GM23338 (cell line): ENCODE results near the gene RGMB. TPM values are rescaled to one million over a fixed set of nuclear protein-coding genes. Genes with fewer than 3 reads are reported as not detected.

Source experiments
- ATAC-seq: fragments of 200-7000 bp; cut with Tn5 transposase; 3 replicates; pipeline ENCODE4 v1.9.1; 2020
- DNase-seq: peaks from one replicate; pipeline ENCODE4 v3.0.0-alpha.2; 2015; ENCODE audit warnings: low spot score
- H2AFZ ChIP-seq: fragments of 200-600 bp; sonication (generic); 2 replicates; pipeline ENCODE4 v1.8.0; 2016; ENCODE audit warnings: antibody characterized with exemption, mild to moderate bottlenecking, moderate library complexity
- H3F3A ChIP-seq: fragments of 200-600 bp; sonication (generic); replicated peaks from 2 replicates; pipeline ENCODE4 v1.8.0; 2017; ENCODE audit warnings: antibody characterized with exemption, mixed run types, low read depth
- H3K27ac ChIP-seq: fragments of 200-600 bp; sonication (generic); 2 replicates; pipeline ENCODE4 v1.6.1; 2016; ENCODE audit warnings: low read depth
- H3K27me3 ChIP-seq: fragments of 200-600 bp; sonication (generic); 2 replicates; pipeline ENCODE4 v1.8.0; 2016; ENCODE audit warnings: mild to moderate bottlenecking, mixed run types, moderate library complexity; ENCODE audit not compliant: insufficient read depth
- H3K36me3 ChIP-seq: fragments of 200-600 bp; sonication (generic); 2 replicates; pipeline ENCODE4 v1.8.0; 2016; ENCODE audit warnings: mild to moderate bottlenecking; ENCODE audit not compliant: insufficient read depth
- H3K4me1 ChIP-seq: fragments of 200-600 bp; sonication (generic); 2 replicates; pipeline ENCODE4 v1.8.0; 2016; ENCODE audit warnings: mild to moderate bottlenecking, moderate library complexity; ENCODE audit not compliant: insufficient read depth
- H3K4me2 ChIP-seq: fragments of 200-600 bp; sonication (generic); 2 replicates; pipeline ENCODE4 v1.7.1; 2017; ENCODE audit warnings: mixed run types
- H3K4me3 ChIP-seq: fragments of 200-600 bp; sonication (generic); 2 replicates; pipeline ENCODE4 v1.6.1; 2016; ENCODE audit warnings: mixed run types
- H3K79me2 ChIP-seq: fragments of 200-600 bp; sonication (generic); replicated peaks from 2 replicates; pipeline ENCODE4 v1.8.0; 2017; ENCODE audit warnings: mild to moderate bottlenecking; ENCODE audit not compliant: insufficient read depth
- H3K9me2 ChIP-seq: fragments of 200-600 bp; sonication (generic); 2 replicates; pipeline ENCODE4 v1.8.0; 2017; ENCODE audit not compliant: insufficient read depth
- H4K20me1 ChIP-seq: fragments of 200-600 bp; sonication (generic); replicated peaks from 2 replicates; pipeline ENCODE4 v1.8.0; 2017; ENCODE audit warnings: mild to moderate bottlenecking; ENCODE audit not compliant: insufficient read depth
- H3K27ac Mint-ChIP-seq: 2 replicates; pipeline ENCODE4 v1.8.0; 2020; ENCODE audit warnings: inconsistent platforms, mild to moderate bottlenecking, moderate library complexity, mixed read lengths
- H3K27me3 Mint-ChIP-seq: 3 replicates; pipeline ENCODE4 v1.8.0; 2022; ENCODE audit warnings: low read depth, mild to moderate bottlenecking, moderate library complexity, mixed read lengths, inconsistent platforms; ENCODE audit not compliant: insufficient read depth, poor library complexity
- H3K36me3 Mint-ChIP-seq: 3 replicates; pipeline ENCODE4 v1.8.0; 2021; ENCODE audit warnings: low read depth, mild to moderate bottlenecking, inconsistent platforms, moderate library complexity, mixed read lengths
- H3K4me1 Mint-ChIP-seq: 3 replicates; pipeline ENCODE4 v1.8.0; 2020; ENCODE audit warnings: mild to moderate bottlenecking, inconsistent platforms, mixed read lengths
- H3K4me3 Mint-ChIP-seq: 3 replicates; pipeline ENCODE4 v1.8.0; 2021; ENCODE audit warnings: moderate library complexity, mild to moderate bottlenecking, inconsistent platforms, mixed read lengths
- H3K9me3 Mint-ChIP-seq: 3 replicates; pipeline ENCODE4 v1.8.0; 2020; ENCODE audit warnings: moderate library complexity, mild to moderate bottlenecking, inconsistent platforms, mixed read lengths
- CREB1 ChIP-seq: fragments of 250-450 bp; sonication (Bioruptor Pico); IDR thresholded peaks from 2 replicates; pipeline ENCODE4 v1.5.0; 2020; ENCODE audit warnings: low read depth, mild to moderate bottlenecking, moderate library complexity
- CTCF ChIP-seq, 2 experiments: fragments of 200-600 bp in 1 of 2; sonication (generic) in 1 of 2; conservative IDR thresholded peaks; 2 replicates each; pipeline versions ENCODE4 v1.5.1 to v1.6.1; 2016 to 2017; ENCODE audit warnings: antibody characterized with exemption in 2 of 2, low read depth in 2 of 2, mild to moderate bottlenecking in 2 of 2, moderate library complexity in 1 of 2
- NANOG ChIP-seq: IDR thresholded peaks from 2 replicates; pipeline ENCODE4 v1.6.1; 2016; ENCODE audit warnings: antibody characterized with exemption, borderline replicate concordance
- POLR2AphosphoS5 ChIP-seq: IDR thresholded peaks from 2 replicates; pipeline ENCODE4 v1.6.1; 2016; ENCODE audit warnings: antibody characterized with exemption, low read depth
- ZNF114 ChIP-seq: fragments of 250-450 bp; sonication (Bioruptor Pico); IDR thresholded peaks from 2 replicates; pipeline ENCODE4 v1.5.0; 2020; ENCODE audit warnings: mild to moderate bottlenecking, moderate library complexity
- polyA plus RNA-seq: library from polyadenylated mRNA; unstranded; fragments of >200 nt; fragmentation: Nextera tagmentation; extraction: Ambion mirVana; gene quantifications from 2 replicates; pipeline ENCODE4 v1.2.1, GENCODE V29; 2016
- total RNA-seq: library from RNA; depleted of rRNA; stranded (reverse); fragments of >200 nt; shearing (Covaris generic); gene quantifications from 2 replicates; pipeline ENCODE4 v1.2.3, GENCODE V29; 2014

RGMB gene
- total and polyA plus RNA-seq, 2 experiments from 2014 or later: 21.7 to 34.3 TPM

- H4K20me1 ChIP-seq: peaks cover 22% of the 10 kb centered on the region
- H3K27me3 ChIP-seq: peaks cover 42% of the 10 kb centered on the region
- no peak overlapping the region for H2AFZ ChIP-seq
- H3K36me3 ChIP-seq: no peaks in the 10 kb centered on the region
- no peak overlapping the region for H3K27ac Mint-ChIP-seq
- DNase-seq (peak; percentile 91), ATAC-seq (no peak)
- peak overlapping the region; percentile 88 for H3K4me2 ChIP-seq
- H3K9me2 ChIP-seq: no peaks in the 10 kb centered on the region
- H3K27me3 Mint-ChIP-seq: peaks cover 47% of the 10 kb centered on the region
- peaks cover 28% of the 10 kb centered on the region for H3K4me1 ChIP-seq
- H3K4me1 Mint-ChIP-seq: peaks cover 47% of the 10 kb centered on the region
- peaks cover 12% of the 10 kb centered on the region; the same call in 1 of the 2 replicates for H3F3A ChIP-seq
- TF ChIP-seq CTCF (conservative IDR thresholded peaks at IDR 0.05; ENCODE audit: low read depth in 2 of 2) (peak; percentile 83 to 98), CREB1 (no peak)
- H3K27ac ChIP-seq: no peak overlapping the region
- H3K79me2 ChIP-seq: peaks cover 21% of the 10 kb centered on the region
- peaks cover 14% of the 10 kb centered on the region for H3K36me3 Mint-ChIP-seq
- peak overlapping the region; percentile 75 for H3K4me3 ChIP-seq
- peaks cover 2% of the 10 kb centered on the region; the same call in 1 of the 3 replicates for H3K9me3 Mint-ChIP-seq
- peak overlapping the region; percentile 93 for H3K4me3 Mint-ChIP-seq
These were observed 1.9 kb upstream of the RGMB start for GRCh38 chr5:98771382-98772109.

GRCh38 chr5:98772415-98773213 lies 849 bp upstream of the RGMB start:
- H3K36me3 ChIP-seq: 0 out of 2 replicates have a peak, but pooled peaks cover 6% of the 10 kb centered on the region
- peak overlapping the region; percentile 75 for H3K4me3 ChIP-seq
- peak overlapping the region; percentile 76 for H3K4me2 ChIP-seq
- H3K27me3 Mint-ChIP-seq: peaks cover 49% of the 10 kb centered on the region
- peak overlapping the region; percentile 95 for H3K27ac Mint-ChIP-seq
- H3K27ac ChIP-seq: peak overlapping the region; percentile 96
- H2AFZ ChIP-seq: no peak overlapping the region; the same call in 1 of the 2 replicates
- H3F3A ChIP-seq: peaks cover 8% of the 10 kb centered on the region; the same call in 1 of the 2 replicates
- TF ChIP-seq NANOG (no peak), CREB1 (peak; percentile 32; the same call in 1 of the 2 replicates)
- peaks cover 37% of the 10 kb centered on the region for H3K27me3 ChIP-seq
- H3K79me2 ChIP-seq: peaks cover 32% of the 10 kb centered on the region
- H3K4me1 ChIP-seq: peaks cover 28% of the 10 kb centered on the region
- H3K9me2 ChIP-seq: no peaks in the 10 kb centered on the region
- H4K20me1 ChIP-seq: peaks cover 29% of the 10 kb centered on the region
- DNase-seq (peak; percentile 93), ATAC-seq (peak; percentile 19)
- peaks cover 2% of the 10 kb centered on the region; the same call in 1 of the 3 replicates for H3K9me3 Mint-ChIP-seq
- peak overlapping the region; percentile 93 for H3K4me3 Mint-ChIP-seq
- H3K36me3 Mint-ChIP-seq: peaks cover 18% of the 10 kb centered on the region
- peaks cover 46% of the 10 kb centered on the region for H3K4me1 Mint-ChIP-seq

- H3K36me3 Mint-ChIP-seq: peaks cover 18% of the 10 kb centered on the region
- DNase-seq: no peak
- H3K9me3 Mint-ChIP-seq: peaks cover 2% of the 10 kb centered on the region; the same call in 1 of the 3 replicates
- Histone ChIP-seq H3F3A (peaks cover 8% of the 10 kb centered on the region; the same call in 1 of the 2 replicates), H2AFZ (no peak overlapping the region; the same call in 1 of the 2 replicates), H3K9me2 (no peaks in the 10 kb centered on the region), H3K27ac (peak overlapping the region; percentile 96), H3K79me2 (peaks cover 37% of the 10 kb centered on the region), H4K20me1 (peaks cover 29% of the 10 kb centered on the region), H3K4me1 (peaks cover 28% of the 10 kb centered on the region), H3K4me3 (peak overlapping the region; percentile 75), H3K4me2 (peak overlapping the region; percentile 76), H3K36me3 (0 out of 2 replicates have a peak, but pooled peaks cover 6% of the 10 kb centered on the region), H3K27me3 (peaks cover 37% of the 10 kb centered on the region)
- TF ChIP-seq ZNF114 (no peak), POLR2AphosphoS5 (peak; percentile 78)
- peaks cover 43% of the 10 kb centered on the region for H3K4me1 Mint-ChIP-seq
- peak overlapping the region; percentile 93 for H3K4me3 Mint-ChIP-seq
- peak overlapping the region; percentile 95 for H3K27ac Mint-ChIP-seq
- no peak for ATAC-seq
- peaks cover 46% of the 10 kb centered on the region for H3K27me3 Mint-ChIP-seq
These were observed 324 bp upstream of the RGMB start for GRCh38 chr5:98773214-98773463.
